HG03432 (cell line): Measurements from ENCODE around the gene STAT6.
"Not testable (repeated sequence)": the region's sequence is repeated elsewhere in the genome, so short reads cannot be mapped to it uniquely, and the experiment has no call there.

ENCODE experiments used
- ATAC-seq: cut with Tn5 transposase; IDR thresholded peaks from one replicate; pipeline ENCODE4 v1.9.1; 2021; ENCODE audit warnings: mild to moderate bottlenecking, moderate library complexity; ENCODE audit not compliant: unreplicated experiment

Gene STAT6

DNA sequence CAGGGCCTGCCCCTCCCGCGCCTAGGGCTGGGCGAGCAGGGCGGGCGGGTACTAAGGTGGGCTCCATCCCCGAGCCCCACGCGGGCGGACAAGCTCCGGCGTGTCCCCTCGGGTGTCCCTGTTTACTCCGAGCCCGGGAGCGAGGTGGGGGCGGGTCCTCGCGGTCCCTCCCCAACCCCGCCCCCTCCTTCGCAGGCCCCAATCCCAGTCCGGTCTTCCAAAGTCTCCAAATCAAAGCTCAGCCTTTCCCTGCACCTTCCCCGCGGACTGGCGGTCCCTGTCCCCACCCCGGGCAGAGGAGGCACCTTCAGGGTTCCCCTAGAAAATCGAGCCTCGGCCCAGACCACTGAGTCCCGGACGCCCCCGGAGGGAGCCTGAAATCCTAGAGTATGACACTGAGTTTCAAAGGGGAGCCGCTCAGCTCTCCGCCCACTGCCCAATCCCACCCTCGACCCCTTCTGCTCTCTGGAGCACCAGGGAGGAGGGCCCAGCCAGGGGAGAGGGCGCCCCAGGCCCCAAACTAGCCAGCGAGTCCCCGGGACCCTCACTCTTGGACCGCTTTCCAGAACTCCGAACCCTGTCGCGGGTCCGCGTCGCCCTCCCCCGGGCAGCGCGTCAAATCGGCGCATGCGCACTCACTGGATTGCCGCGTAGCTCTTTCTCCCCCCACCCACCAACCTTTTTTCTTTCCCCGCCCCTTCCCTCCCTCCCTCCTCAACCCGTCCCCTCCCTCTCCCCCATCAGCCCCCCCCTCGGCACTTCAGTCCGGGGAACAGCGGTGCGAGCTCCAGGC is 16.8 kb upstream of the STAT6 start, which contains the start of gene LRP1:
Gene LRP1 (plus strand): TSS at position 758 of the 793 bp plus-strand sequence. CDS start 482 bp downstream, outside the sequence.
- peak; percentile 42 for ATAC-seq

DNA sequence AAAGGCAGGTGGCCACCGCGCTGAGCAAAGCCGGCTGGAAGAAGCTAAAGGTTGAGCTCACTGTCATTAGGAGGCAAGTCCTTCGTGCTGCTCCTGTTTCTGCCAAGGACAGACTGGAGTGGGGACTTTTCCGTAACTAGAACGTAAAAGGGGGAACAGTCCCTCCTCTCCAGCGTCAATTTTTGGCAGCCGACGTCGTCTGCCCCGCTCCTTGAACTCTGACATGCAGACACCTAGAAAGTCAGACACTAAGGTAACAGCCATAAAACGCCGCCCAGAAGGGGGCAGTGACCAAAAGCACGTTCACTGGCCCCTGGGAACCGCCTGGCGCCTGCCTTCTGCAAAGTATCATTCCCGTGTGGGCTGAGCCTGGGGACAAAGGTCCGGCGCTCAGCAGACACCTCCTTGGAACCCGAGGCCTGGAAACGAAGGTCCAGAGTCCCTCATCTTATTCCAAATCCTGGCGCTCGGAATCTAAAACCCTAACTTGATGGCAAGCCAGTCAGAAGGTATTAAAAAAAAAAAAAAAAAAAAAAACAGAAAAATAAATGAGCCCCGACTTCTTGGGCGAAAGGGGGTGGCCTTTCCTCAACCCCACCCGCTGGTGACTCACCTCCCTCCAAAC is 16.1 kb upstream of the STAT6 start:
- peak; percentile 45 for ATAC-seq

DNA sequence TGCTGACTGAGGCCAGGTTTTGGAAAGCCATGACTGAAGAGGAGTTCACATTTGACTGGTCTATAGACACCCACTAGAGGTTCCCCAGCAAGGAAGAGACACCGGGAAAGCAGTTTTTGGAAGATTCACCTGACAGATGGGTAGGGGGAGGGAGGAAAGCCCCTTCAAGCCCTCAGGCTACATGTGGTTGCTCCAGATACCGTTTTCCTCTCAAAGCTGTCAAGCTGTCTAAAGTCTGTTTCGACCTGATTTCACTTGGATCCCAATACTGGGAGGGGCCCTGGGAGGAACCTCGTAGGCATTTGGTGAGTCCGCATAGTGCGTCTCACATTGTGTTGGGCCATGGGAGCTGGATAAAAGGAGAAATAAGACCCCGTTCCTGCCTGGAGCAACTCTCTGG is 15.4 kb upstream of the STAT6 start:
- no peak for ATAC-seq

DNA sequence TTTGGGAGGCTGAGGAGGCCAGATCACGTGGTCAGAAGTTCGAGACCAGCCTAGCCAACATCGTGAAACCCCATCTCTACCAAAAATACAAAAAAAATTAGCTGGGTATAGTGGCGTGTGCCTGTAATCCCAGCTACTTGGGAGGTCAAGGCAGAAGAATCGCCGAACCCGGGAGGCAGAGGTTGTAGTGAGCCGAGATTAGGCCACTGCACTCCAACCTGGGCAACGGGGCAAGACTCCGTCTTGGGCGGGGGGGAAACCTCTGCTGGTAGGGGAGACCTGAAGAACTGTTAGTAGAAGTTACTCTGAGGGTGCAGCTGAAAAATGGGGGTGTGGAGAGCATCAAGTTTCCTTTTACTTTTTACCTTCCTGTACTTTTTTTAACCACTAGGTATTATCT is 14.9 kb upstream of the STAT6 start:
- no peak for ATAC-seq

DNA sequence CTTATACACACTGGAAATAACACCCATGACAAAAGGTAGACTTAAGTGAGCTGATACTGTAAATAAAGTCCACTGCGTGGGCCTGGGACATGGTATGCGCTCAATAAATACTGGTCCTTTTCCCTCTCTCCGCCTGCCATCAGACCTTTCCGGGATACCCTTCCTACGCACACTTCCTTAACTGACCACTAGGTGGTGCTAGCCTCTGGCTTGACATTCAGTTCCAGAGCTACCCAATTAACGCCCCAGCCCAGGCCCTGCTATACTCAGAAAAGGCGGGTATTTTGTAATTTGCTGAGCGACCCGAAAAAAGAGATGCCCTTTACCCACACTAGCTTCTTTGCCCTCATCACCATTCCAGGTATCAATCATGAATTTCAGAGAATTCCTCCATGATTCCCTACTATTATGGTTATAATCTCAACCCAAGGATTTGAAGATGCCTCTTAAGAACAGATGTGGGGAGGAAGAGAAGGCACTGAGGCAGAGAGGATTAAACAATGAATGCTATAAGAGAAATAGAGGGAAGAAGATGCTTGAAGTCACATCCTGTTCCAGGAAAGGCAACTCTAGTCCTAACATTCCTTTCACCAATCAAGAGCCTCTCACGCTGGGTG is 13.2 kb upstream of the STAT6 start:
- ATAC-seq, result no peak

DNA sequence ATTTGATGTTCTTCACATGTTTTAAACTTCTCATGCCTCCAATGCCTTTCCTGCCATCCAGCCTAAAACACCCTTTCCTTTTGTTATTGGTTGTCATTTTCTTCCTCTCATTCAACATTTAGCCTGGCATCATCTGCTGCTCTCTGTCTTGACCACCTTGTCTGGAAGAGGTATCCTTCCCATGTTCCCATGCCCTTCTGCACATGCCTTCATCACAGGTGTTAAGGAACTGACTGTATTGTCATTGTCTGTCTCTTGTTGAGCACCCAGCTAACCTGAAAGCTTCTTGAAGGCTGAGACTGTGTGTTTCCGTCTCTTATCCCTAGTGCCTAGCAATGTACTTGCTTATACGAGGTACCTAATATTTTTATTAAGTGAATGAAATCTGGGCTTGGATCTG is 12.7 kb upstream of the STAT6 start:
- no peak for ATAC-seq

DNA sequence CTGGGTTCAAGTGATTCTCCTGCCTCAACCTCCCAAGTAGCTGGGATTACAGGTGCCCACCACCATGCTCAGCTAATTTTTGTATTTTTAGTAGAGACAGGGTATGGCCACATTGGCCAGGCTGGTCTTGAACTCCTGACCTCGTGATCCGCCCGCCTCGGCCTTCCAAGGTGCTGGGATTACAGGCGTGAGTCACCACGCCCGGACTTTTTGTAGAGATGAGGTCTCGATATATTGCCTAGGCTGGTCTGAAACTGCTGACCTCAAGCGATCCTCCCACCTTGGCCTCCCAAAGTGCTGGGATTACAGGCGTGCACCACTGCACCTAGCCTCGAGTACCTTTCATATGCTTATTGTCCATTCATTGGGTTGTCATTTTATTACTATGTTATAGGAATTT is 9.6 kb upstream of the STAT6 start:
- not testable (repeated sequence) for ATAC-seq

DNA sequence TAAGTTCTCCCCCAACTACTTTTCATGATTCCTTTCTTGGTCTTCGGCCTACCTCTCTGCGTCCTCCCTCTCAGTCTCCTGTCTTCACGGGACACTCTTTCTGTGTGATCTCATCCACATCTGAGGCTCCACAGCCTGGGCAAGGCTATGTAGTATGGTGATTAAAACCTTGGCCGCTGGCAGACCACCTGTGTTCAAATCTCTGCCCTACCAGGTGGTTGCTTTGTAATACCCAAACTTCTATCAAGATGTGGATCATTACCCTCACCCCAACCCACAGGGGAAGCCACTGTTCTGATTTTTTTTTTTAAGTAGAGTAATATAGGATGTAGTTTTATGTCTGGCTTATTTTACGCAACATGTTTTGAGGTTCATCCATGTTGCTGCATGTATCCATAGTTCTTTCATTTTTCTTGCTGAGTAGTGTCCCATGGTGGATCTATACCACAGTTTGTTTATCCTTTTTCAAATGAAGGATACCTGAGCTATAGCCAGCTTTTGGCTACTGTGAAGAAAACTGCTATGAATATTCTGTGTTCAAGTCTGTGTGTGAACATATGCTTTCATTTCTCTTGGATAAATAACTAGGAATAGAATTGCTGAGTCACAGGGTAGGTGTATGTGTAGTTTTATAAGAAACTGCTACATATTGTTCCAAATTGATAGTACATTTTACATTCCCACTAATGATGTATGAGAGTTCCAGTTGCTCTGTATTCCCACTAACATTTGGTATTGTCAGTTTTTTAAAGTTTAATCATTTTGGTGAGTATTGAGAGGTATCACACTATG is 8.3 kb upstream of the STAT6 start:
- ATAC-seq, result no peak

DNA sequence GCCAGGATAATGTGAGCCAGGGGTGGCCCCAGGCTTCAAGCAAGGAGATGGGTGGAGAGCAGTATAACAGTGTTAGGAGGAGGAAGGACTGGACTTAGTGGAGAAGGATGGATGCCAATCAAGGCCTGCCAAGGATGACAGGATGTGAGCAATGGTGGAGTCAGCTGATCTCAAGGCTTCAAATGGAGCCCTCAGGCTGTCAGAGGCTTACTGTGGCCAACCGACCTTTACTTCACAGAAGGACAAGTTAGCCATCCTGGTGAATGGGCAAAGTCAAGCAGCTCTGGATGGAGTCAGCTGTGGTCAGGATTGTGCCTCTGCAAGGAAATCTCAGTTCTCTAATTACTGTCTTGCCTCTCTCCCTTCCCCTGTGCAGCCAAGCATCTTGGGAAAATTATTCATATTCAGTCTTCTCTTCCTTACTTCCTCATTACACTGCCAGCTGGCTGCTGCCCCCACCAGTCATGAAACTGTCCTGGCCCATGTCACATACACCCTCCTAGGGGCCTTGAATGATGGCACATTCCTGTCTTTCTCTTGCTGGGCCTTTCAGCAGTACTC is 7.6 kb upstream of the STAT6 start:
- ATAC-seq, result no peak

DNA sequence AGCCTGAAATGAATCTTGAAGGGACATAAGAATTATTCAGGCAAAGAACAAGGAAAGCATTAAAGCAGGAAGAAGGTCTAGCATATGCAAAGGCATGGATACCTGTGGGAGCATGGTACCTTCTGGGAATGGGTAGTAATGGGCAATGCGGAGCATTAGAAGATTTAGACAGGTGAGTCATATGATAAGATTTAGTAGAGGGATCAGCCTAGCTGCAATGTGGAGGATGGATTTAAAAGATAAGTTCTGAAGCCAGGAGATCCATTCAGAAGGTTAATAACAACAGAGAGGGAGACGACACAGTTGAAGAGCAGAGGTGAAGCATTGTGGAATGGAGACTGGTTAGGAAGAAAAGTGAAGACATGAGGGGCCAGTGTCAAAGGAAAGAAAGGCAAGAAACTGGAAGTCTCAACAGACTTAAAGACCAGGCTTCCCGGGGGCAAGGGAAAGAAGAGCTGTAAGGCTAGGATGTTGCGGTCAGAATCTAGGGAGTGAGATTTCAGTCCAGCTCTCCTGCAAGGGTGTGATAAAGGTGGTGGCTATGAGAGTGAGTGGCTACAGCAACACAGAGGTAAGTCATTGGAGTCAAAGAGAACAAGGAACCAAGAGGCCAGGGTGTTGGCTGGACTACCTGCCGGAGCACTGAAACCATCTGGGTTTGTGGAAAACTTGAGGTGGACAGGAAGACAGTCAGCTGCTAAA is 5.6 kb upstream of the STAT6 start:
- no peak for ATAC-seq

DNA sequence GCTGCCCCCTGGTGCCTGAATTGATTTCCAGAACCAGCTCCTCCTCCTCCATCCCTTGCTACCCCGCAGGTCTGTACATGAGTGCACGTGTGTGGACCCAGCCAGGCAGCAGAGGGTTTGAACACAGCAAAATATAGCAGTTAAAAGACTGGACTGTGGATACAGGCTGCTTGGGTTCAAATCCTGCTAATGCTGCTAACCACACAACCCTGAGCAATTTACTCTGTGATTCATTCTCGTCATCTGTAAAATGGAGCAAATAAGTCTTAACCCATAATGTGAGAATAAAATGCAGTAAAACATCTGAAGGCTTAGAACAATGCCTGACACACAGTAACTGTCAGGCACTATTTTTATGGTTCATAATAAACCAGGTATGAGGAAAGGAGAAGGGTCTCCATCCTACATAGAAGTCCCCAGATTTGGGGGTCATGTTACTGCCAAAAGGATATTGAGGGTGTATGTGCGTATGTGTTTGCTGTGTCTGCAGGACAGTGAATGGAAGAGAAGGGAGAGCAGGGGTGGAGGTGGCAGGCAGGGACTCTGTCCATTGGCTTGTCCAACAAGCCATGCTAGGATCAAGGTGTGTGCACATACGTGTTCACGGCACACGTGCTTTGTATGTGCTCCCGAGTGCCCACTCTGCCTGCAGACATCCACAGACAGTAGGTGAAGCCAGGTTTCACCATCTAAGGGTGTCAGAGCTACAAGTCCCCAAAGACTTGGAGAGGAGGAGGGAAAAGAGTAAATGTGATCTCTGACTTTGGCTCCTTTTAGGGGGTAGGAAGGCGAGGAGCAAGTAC is 1.5 kb upstream of the STAT6 start:
- ATAC-seq, result peak; percentile 54

DNA sequence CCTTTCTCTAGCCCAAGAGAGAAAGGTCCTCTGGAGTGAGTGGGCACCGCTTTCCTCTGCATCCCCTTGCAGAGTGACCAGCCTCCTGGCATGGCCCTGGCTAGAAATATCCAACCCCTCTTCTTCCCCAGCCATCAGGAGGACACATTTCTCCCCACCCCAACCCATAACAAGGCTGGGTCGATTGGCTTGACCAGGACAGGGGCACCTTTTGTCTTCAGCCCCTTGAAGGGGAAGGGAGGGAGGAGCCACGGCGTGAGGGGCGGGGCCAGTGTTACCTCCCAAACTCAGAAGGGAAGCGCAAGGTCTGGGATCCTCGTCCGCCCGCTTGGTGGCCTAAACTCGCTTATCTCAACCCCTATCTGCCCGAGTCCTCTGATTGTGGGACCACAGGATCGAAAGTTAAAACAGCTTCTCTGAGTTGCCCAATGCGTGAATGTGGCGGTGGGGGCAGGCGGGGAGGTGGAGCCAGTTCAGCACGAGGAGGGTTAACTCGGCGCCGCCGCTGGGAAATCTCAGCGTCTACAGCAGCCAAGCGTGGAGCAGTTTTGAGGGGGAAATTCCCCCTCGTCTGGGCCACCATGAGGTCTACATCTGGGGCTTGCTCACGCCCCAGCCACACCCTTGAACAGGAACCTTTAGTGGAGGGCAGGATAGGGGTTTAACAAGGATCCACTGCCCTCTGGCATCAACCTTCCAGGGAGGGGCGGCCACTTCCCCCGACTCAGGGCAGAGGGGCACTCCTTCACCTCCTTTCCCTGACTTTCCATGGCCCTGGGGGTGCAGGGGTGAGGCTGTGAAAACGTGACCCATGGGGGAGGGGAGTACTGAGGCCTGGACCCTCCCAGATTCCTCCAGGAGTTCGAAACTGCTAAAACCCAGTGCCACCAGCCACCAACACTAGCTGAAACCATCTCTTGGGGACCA is 795 bp downstream of the STAT6 start:
- ATAC-seq, result peak; percentile 59

DNA sequence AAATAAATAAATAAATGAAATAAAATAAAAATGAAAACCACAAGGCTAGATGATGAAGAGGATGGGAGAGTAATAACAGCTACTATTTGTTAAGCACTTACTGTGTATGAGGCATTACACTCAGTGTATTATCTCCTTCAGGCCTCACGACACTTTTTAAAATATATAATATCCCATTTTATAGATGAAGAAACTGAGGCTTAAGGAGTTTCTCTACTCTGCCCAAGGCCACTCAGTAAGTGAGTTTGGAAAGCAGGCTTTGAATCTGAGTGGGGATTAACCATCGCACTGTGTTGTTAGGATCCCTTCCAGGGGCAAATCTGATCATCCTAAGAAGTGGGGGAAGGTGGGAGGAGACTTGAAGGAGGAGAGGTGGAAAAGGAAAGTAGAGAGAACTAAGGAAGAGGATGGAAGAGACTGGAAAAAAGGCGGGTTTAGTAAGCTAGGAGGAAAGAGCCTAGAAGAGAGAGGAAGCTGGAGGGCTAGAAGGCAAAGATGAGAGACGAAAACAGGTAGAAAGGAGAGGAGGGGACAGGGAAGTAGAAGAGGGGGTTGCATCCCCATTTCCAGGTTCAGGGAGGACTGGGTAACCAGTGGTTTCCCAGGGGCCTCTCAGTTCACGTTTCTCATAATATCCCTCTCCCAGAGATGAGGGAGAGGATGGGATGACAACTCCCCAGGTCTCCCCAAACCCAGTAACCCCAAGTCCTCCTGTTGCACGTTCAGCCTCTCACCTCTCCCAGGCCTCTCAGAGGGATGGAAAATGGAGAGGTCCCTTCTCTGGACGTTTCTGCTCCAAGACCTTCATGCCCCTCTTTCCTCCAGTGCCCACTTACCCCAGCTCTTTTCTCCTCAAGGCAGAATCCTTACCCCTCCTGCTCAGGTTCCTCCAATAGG is 1.7 kb downstream of the STAT6 start:
- no peak for ATAC-seq

DNA sequence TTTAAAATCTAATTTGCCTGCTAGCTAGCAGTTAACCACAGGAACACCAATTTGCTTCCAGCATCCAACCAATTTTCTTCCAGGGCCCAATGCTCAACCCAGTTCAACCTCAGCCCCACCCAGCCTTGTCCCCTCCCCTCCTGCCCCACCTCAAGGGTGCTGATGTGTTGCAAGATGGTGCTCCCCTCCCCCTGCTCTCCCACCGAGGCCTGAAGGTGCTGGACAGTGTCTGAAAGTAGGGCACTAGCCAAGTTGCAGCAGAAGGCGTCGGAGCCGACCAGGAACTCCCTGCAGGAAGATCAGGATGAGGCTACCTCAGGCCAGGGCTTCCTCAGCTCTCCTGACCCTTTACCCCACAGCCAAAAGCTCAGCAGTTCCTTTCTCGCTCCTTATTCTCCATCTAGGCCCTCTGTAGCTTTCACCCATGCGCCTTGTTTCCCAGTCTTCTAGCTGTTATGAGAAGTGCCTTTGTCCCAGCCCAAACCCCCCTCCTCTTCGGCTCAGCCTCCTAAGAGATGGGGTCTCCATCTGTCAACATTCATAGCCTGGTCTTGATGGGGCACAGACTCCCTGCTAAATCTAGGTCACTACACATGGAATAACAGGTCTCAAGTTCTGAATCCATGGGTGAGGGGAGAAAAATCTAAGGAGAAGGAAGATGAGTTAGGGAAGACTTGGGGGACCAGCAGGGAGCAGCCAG is 3.6 kb downstream of the STAT6 start:
- ATAC-seq, result no peak

DNA sequence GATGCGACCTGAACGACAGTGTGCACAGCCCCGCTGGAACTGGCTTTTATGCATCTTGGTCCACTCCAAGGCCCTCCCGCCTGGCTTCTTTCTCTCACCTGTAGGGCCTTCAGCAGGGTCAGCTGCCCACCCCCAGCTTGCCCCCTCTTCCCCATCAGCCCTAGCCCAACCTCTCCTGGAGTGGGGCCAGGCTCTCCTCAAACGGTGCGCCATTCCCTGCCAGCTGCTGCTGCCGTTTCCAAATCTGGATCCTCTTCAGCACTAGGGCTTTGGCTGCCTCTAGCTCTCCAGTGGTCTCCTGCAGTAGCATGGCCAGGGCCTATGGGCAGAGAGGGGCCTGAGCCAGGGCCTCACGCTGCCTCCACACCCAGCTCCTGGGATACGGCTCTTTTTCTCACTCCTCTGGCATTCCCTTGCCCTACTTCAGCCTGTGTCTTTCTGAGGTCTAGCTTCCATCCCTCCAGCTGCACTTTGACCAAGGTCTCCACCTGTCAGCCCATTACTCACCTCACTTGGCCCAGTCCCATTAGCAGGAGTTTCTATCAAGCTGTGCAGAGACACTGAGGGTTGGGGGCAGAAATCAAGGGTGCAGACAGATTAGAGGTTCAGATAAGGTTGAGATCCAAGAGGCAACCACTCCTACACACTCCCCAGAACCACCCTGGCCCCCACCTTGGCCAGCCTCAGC is 5.0 kb downstream of the STAT6 start:
- no peak for ATAC-seq

DNA sequence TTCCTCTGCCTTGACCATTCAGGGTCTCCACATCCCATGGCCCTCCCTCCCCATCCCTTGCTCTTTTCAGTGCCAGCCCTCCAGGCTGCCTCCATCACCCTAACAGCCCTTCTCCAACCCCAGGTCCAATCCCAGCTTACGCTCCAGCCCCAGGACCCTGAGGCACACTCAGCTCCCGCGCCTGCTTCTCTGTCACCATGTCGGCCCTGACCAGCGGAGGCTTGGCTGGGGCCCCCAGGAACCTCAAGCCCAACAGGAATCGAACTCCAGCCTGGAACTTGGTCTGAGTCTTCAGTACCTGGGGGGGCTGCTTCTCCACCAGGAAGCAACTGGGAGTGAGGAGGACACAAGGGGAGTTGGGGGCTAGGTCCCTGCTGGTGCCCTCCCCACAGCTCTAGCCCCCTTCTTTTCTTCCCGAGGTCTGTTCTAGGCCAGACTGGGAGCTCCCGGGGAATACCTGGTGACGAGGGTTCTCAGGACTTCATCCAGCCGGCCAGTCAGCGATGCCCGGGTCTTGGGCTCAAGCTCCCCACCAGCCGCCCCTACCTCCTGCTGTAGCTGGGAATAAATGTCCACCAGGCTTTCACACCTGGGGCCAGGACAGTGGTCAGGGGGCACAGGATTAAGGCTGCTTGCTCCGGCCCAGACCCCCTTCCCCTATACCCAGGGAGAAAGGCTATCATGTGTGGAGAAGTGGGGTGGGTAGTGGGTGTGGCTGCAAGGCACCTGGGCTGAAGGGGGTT is 6.0 kb downstream of the STAT6 start:
- ATAC-seq, result no peak
